Progenitor cell of endocrine pancreas (in vitro differentiated cells): ENCODE data around the gene WDFY4. TPM values are rescaled to one million over a fixed set of nuclear protein-coding genes. Genes with fewer than 3 reads are reported as not detected.

Source experiments
- DNase-seq: peaks from one replicate; pipeline ENCODE4 v3.0.0; 2021; ENCODE audit warnings: low spot score; ENCODE audit not compliant: unreplicated experiment
- H3K27ac Mint-ChIP-seq: 2 replicates; pipeline ENCODE4 v1.8.0; 2021; ENCODE audit warnings: mild to moderate bottlenecking, moderate library complexity, mixed read lengths
- H3K27me3 Mint-ChIP-seq: 2 replicates; pipeline ENCODE4 v1.8.0; 2021; ENCODE audit warnings: mixed read lengths
- H3K36me3 Mint-ChIP-seq: 2 replicates; pipeline ENCODE4 v1.8.0; 2022; ENCODE audit warnings: mixed read lengths; ENCODE audit not compliant: insufficient read depth
- H3K4me1 Mint-ChIP-seq: 2 replicates; pipeline ENCODE4 v1.8.0; 2021; ENCODE audit warnings: low read depth, mixed read lengths
- H3K4me3 Mint-ChIP-seq: 2 replicates; pipeline ENCODE4 v1.8.0; 2021; ENCODE audit warnings: low read depth, mild to moderate bottlenecking, moderate library complexity, mixed read lengths
- H3K9me3 Mint-ChIP-seq: 2 replicates; pipeline ENCODE4 v1.8.0; 2021; ENCODE audit warnings: low read depth, mixed read lengths
- total RNA-seq: library from RNA; stranded (reverse); gene quantifications from 2 replicates; pipeline ENCODE4 v1.2.1, GENCODE V29; 2021
- TF ChIP-seq, protein P1 (sequence below): fragments of 200-600 bp; sonication (generic); IDR thresholded peaks from one replicate; pipeline ENCODE4 v1.5.0; 2021; ENCODE audit warnings: antibody characterized with exemption, mild to moderate bottlenecking; ENCODE audit not compliant: unreplicated experiment

WDFY4 gene
- total RNA-seq, 1 donor from 2014 or later: 0.07 TPM

DNA sequence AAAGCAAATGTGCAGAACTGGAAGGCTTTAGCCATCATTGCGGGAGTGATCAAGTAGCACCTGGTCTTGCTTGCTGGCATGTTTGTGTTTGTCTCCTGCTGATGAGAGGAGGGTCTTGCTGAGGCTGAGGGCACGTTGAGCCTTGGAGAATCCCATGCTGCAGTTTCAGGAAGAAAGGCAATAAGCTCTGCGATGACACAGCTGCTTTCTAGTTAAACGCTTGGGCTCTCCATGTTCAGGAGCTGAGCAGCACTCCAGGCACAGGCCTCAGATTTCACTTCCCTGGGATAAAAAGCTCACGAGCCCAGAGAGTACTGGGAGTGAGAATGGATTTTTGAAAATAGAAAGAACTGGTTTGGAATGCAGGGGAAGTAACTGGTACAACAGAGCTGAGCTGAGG lies 154.2 kb downstream of the WDFY4 start:
- no peak overlapping the region for H3K27ac Mint-ChIP-seq
- no peaks in the 10 kb centered on the region for H3K9me3 Mint-ChIP-seq
- DNase-seq: no peak
- no peaks in the 10 kb centered on the region for H3K36me3 Mint-ChIP-seq
- TF ChIP-seq, protein P1, sequence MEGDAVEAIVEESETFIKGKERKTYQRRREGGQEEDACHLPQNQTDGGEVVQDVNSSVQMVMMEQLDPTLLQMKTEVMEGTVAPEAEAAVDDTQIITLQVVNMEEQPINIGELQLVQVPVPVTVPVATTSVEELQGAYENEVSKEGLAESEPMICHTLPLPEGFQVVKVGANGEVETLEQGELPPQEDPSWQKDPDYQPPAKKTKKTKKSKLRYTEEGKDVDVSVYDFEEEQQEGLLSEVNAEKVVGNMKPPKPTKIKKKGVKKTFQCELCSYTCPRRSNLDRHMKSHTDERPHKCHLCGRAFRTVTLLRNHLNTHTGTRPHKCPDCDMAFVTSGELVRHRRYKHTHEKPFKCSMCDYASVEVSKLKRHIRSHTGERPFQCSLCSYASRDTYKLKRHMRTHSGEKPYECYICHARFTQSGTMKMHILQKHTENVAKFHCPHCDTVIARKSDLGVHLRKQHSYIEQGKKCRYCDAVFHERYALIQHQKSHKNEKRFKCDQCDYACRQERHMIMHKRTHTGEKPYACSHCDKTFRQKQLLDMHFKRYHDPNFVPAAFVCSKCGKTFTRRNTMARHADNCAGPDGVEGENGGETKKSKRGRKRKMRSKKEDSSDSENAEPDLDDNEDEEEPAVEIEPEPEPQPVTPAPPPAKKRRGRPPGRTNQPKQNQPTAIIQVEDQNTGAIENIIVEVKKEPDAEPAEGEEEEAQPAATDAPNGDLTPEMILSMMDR: no peak
- peaks cover 9% of the 10 kb centered on the region for H3K27me3 Mint-ChIP-seq
- no peaks in the 10 kb centered on the region for H3K4me1 Mint-ChIP-seq
- H3K4me3 Mint-ChIP-seq: no peak overlapping the region

DNA sequence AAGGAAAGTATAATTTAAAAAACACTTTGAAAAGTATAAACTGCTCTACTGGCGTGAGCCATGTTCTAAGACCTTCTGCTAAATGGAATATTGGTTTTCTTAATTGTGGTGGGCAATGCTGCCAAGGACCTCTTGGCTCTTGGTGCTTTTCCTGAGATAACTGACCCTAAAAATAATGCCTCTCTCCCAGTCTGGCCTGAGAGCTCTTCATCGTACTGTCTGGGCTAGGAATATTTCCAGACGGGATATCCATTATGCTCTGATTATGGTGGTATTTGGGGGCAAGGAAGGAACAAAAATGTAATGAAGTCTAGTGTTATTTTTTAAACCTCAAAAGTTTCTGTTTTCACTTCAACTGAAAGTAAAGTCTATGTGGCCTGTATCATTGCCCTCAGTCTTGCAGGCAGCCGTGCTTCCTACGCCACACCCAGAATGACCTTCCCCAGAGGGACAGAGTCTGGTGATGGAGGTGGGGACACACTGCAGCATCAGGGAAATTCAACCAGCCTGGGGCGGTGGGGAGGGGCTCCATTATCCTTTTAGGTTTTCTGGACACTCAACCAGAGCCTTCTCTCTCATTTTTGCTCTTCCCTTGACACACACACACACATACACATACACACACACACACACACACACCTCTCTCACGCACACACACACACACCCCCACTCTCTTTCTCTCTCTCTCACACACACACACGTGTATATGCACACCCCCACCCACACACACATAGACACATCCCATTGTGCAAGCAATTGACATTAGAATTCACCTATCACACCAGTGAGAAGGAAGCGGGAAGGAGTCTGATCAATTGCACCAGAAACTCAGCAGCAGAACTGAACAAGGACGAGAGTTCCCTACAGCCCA lies 155.4 kb downstream of the WDFY4 start:
- H3K36me3 Mint-ChIP-seq: no peaks in the 10 kb centered on the region
- H3K4me1 Mint-ChIP-seq: no peaks in the 10 kb centered on the region
- no peak for DNase-seq
- TF ChIP-seq, protein P1: no peak
- peaks cover 8% of the 10 kb centered on the region for H3K27me3 Mint-ChIP-seq
- H3K27ac Mint-ChIP-seq: peak overlapping the region; percentile 47
- no peak overlapping the region for H3K4me3 Mint-ChIP-seq
- H3K9me3 Mint-ChIP-seq: no peaks in the 10 kb centered on the region

DNA sequence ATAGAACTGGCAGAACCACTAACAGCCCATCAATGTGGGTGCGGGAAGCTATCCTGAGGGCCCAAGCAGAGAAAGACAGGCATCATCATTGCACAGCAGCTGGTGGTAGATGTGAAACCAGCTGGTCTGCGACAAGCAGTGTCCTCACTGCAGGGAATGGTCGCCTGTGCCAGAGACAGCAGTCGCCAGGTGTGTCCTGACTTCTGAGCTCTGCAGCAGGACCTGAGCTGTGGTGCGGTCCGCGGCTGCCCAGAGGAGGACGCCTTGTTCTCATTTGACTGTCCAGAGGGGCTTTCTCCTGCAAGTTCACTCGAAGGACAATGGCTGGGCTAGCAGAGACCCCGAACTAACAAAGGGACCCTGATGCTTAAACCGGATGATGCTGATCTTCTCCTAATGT lies 157.6 kb downstream of the WDFY4 start:
- TF ChIP-seq, protein P1: no peak
- Mint-ChIP-seq H3K27me3 (peaks cover 6% of the 10 kb centered on the region), H3K27ac (no peak overlapping the region), H3K4me1 (no peaks in the 10 kb centered on the region), H3K36me3 (no peaks in the 10 kb centered on the region), H3K4me3 (no peak overlapping the region), H3K9me3 (no peaks in the 10 kb centered on the region)
- DNase-seq: no peak

DNA sequence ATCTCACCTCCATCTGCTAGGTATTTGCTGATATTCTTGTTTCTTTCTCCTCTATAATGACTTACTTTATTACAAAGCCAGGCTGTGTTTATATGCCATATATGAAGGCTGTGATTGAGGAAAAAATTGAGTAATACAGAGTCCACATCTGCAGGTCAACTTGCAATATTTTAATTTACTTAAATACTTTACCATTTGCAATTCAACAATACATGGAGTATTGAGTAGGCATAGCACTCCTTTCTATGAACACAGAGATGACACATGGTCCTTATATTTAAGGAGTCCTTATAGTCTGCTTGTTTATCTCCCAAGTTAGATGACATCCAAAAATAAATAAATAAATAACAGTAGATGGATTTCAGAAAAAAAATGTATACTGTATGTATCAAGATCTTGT lies 158.5 kb downstream of the WDFY4 start:
- DNase-seq: no peak
- TF ChIP-seq, protein P1: no peak
- H3K36me3 Mint-ChIP-seq: no peaks in the 10 kb centered on the region
- H3K27ac Mint-ChIP-seq: no peak overlapping the region
- no peaks in the 10 kb centered on the region for H3K4me1 Mint-ChIP-seq
- H3K9me3 Mint-ChIP-seq: no peaks in the 10 kb centered on the region
- H3K4me3 Mint-ChIP-seq: no peak overlapping the region
- H3K27me3 Mint-ChIP-seq: peaks cover 6% of the 10 kb centered on the region

DNA sequence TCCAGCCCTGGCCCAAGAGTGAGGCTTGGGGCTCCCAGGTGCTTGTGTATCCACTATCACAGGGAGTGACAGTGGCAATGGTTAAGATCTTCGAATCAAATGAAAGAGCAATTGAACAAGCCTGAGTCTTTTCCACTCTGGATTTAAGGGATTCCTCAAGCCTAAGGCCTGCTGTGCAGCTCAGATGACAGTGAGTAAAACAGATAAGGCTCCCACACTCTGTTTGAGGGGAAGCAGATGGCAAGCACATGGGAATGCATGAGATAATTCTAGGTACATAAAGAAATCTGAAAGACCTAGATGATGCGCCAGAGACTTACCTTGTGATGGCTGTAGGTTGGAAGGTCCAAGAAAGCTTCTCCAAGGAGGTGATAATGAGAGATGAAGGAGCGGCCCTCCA lies 159.9 kb downstream of the WDFY4 start:
- Mint-ChIP-seq H3K36me3 (no peaks in the 10 kb centered on the region), H3K27me3 (peaks cover 2% of the 10 kb centered on the region), H3K27ac (no peak overlapping the region), H3K4me3 (no peak overlapping the region), H3K9me3 (no peaks in the 10 kb centered on the region), H3K4me1 (no peaks in the 10 kb centered on the region)
- no peak for DNase-seq
- TF ChIP-seq, protein P1: no peak
